ENCODE data around the gene PLEKHA6.

DNA sequence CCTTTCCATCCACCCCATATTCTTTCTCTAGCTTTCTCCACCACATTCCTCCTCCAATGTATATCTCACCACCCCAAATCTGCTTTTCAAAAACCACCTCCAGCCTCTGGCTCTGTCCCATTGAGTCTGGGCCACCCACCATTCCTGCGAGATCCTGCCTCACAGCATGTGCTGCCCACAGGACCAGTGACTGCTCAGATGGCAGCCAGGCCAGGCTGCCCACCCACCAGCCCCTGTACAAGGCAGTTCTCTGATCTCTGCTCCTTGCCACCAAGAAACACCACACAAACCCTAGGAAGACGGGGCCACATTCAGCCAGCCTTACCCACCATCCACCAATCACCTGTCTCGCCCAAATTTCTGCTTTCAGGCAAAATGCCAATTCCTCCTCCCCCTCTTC lies 53.7 kb downstream of the PLEKHA6 start:
- TF ChIP-seq, protein P1, sequence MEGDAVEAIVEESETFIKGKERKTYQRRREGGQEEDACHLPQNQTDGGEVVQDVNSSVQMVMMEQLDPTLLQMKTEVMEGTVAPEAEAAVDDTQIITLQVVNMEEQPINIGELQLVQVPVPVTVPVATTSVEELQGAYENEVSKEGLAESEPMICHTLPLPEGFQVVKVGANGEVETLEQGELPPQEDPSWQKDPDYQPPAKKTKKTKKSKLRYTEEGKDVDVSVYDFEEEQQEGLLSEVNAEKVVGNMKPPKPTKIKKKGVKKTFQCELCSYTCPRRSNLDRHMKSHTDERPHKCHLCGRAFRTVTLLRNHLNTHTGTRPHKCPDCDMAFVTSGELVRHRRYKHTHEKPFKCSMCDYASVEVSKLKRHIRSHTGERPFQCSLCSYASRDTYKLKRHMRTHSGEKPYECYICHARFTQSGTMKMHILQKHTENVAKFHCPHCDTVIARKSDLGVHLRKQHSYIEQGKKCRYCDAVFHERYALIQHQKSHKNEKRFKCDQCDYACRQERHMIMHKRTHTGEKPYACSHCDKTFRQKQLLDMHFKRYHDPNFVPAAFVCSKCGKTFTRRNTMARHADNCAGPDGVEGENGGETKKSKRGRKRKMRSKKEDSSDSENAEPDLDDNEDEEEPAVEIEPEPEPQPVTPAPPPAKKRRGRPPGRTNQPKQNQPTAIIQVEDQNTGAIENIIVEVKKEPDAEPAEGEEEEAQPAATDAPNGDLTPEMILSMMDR (IDR thresholded peaks at IDR 0.05 in 8 of 11, conservative IDR thresholded peaks at IDR 0.05 in 3 of 11): no peak
- TF ChIP-seq POLR2AphosphoS5 (IDR thresholded peaks at IDR 0.05): no peak
- TF ChIP-seq POLR2A (IDR thresholded peaks at IDR 0.05): no peak
